K562 (cell line): ENCODE measurements around the gene EXOC3L1. TPM values are rescaled to one million over a fixed set of nuclear protein-coding genes. Genes with fewer than 3 reads are reported as not detected.

Experiments used
- ERF ChIP-seq: fragments of 450-650 bp; formaldehyde crosslinking; IDR thresholded peaks from 2 replicates; pipeline ENCODE4 v1.4.0; 2020; ENCODE audit warnings: mild to moderate bottlenecking, mixed read lengths
- ESRRA ChIP-seq: fragments of 450-650 bp; IDR thresholded peaks from 2 replicates; pipeline ENCODE4 v1.6.1; 2014; ENCODE audit warnings: low read depth, mild to moderate bottlenecking, moderate library complexity, borderline replicate concordance
- FOXK2 ChIP-seq, 2 experiments: fragments of 450-650 bp; IDR thresholded peaks in 1 of 2; conservative IDR thresholded peaks in 1 of 2; 2 replicates each; pipeline ENCODE4 v1.6.1; 2016; ENCODE audit warnings: low read depth in 2 of 2, mild to moderate bottlenecking in 1 of 2
- HDGF ChIP-seq: fragments of 450-650 bp; IDR thresholded peaks from 2 replicates; pipeline ENCODE4 v1.6.1; 2016
- L3MBTL2 ChIP-seq: fragments of 450-650 bp; IDR thresholded peaks from 2 replicates; pipeline ENCODE4 v1.6.1; 2016; ENCODE audit warnings: mild to moderate bottlenecking, moderate library complexity
- POLR2A ChIP-seq: fragments of 450-650 bp; conservative IDR thresholded peaks from 2 replicates; pipeline ENCODE4 v1.6.1; 2016
- SMAD4 ChIP-seq: fragments of 250-450 bp; sonication (Bioruptor Pico); conservative IDR thresholded peaks from 2 replicates; pipeline ENCODE4 v1.8.0; 2021; ENCODE audit warnings: inconsistent platforms, mild to moderate bottlenecking, moderate library complexity
- ZBTB40 ChIP-seq, 2 experiments: fragments of 450-650 bp in 1 of 2; sonication (generic) in 1 of 2; formaldehyde crosslinking in 1 of 2; IDR thresholded peaks; 2 replicates each; pipeline versions ENCODE4 v1.7.1 to v1.9.0; 2016 to 2022; ENCODE audit warnings: inconsistent platforms in 1 of 2, mild to moderate bottlenecking in 1 of 2, missing genetic modification reagents in 1 of 2
- ZNF263 ChIP-seq: sonication (generic); formaldehyde crosslinking; IDR thresholded peaks from 2 replicates; pipeline ENCODE4 v1.8.0; 2022; ENCODE audit warnings: mild to moderate bottlenecking, missing genetic modification reagents, borderline replicate concordance
- polyA plus RNA-seq, 8 experiments: library from polyadenylated mRNA; depleted of rRNA in 4 of 8; stranded (reverse) in 5 of 8; unstranded in 3 of 8; fragments of >200 nt; fragmentation: Nextera tagmentation in 2 of 8; fragmentation: Illumina TruSeq in 1 of 8; extraction: Ambion mirVana in 2 of 8; extraction: Trizol in 1 of 8; gene quantifications; 2 replicates each; pipeline versions ENCODE4 v1.2.1 to v1.2.3, GENCODE V29; 2011 to 2014; ENCODE audit warnings: inconsistent platforms in 1 of 8, missing spikeins in 1 of 8
- total RNA-seq, 7 experiments: library from RNA; depleted of rRNA in 6 of 7; stranded (reverse); fragments of >200 nt in 6 of 7; fragmentation: Illumina TruSeq in 2 of 7; extraction: Trizol in 2 of 7; gene quantifications; 2 replicates each; pipeline versions ENCODE4 v1.2.1 to v1.2.3, GENCODE V29; 2011 to 2021; ENCODE audit warnings: low replicate concordance in 1 of 7
- TF ChIP-seq, protein P1 (sequence below), 2 experiments: fragments of 450-650 bp; IDR thresholded peaks; 2 replicates each; pipeline ENCODE4 v1.6.1; 2016
- TF ChIP-seq, protein P2 (sequence below): sonication (generic); formaldehyde crosslinking; IDR thresholded peaks from 2 replicates; pipeline ENCODE4 v1.8.0; 2022; ENCODE audit warnings: mild to moderate bottlenecking, missing genetic modification reagents

The EXOC3L1 gene
- total and polyA plus RNA-seq, 9 of the 15 experiments (the other 6 are each of a cell fraction or from before 2014, with no cell fraction given), result 0.08 TPM; not detected in 8

GRCh38 chr16:67170949-67171649 lies 18.8 kb downstream of the EXOC3L1 start (continued):
- TF ChIP-seq ZBTB40 (IDR thresholded peaks at IDR 0.05) (peak; percentile 48; the same call in 1 of the 2 replicates), ZBTB40 (CRISPR knock-in tag; IDR thresholded peaks at IDR 0.05) (no peak), HDGF (0 out of 2 replicates have a peak, but pooled peaks have one; percentile 78), POLR2A (peak; percentile 32; the same call in 1 of the 2 replicates), SMAD4 (CRISPR knock-in tag) (peak; percentile 63; the same call in 1 of the 2 replicates), ERF (CRISPR knock-in tag) (no peak), L3MBTL2 (peak; percentile 31; the same call in 1 of the 2 replicates), FOXK2 (conservative IDR thresholded peaks at IDR 0.05 in 1 of 2, IDR thresholded peaks at IDR 0.05 in 1 of 2; ENCODE audit: low read depth in 2 of 2) (peak; percentile 20 to 31; a peak in 1 of 4 replicates), ESRRA (no peak), ZNF263 (no peak)
- TF ChIP-seq, protein P1, sequence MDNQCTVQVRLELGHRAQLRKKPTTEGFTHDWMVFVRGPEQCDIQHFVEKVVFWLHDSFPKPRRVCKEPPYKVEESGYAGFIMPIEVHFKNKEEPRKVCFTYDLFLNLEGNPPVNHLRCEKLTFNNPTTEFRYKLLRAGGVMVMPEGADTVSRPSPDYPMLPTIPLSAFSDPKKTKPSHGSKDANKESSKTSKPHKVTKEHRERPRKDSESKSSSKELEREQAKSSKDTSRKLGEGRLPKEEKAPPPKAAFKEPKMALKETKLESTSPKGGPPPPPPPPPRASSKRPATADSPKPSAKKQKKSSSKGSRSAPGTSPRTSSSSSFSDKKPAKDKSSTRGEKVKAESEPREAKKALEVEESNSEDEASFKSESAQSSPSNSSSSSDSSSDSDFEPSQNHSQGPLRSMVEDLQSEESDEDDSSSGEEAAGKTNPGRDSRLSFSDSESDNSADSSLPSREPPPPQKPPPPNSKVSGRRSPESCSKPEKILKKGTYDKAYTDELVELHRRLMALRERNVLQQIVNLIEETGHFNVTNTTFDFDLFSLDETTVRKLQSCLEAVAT (IDR thresholded peaks at IDR 0.05), result peak in 1 of 2 experiments; percentile 74; a peak in 1 of 4 replicates
- TF ChIP-seq, protein P2, sequence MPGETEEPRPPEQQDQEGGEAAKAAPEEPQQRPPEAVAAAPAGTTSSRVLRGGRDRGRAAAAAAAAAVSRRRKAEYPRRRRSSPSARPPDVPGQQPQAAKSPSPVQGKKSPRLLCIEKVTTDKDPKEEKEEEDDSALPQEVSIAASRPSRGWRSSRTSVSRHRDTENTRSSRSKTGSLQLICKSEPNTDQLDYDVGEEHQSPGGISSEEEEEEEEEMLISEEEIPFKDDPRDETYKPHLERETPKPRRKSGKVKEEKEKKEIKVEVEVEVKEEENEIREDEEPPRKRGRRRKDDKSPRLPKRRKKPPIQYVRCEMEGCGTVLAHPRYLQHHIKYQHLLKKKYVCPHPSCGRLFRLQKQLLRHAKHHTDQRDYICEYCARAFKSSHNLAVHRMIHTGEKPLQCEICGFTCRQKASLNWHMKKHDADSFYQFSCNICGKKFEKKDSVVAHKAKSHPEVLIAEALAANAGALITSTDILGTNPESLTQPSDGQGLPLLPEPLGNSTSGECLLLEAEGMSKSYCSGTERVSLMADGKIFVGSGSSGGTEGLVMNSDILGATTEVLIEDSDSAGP, result 0 out of 2 replicates have a peak, but pooled peaks have one; percentile 31
- TF ChIP-seq, all 486 proteins: peak for 13
